Lower leg skin (tissue), 3 donors: ENCODE data around the gene LLGL1.

Source experiments
- CTCF ChIP-seq, 3 donors: fragments of 450-650 bp; IDR thresholded peaks; one replicate each; pipeline ENCODE4 v1.5.1; 2016; ENCODE audit warnings: antibody characterized with exemption in 3 of 3, mild to moderate bottlenecking in 3 of 3, moderate library complexity in 2 of 3
- POLR2A ChIP-seq, 2 donors: fragments of 450-650 bp; IDR thresholded peaks; one replicate each; pipeline ENCODE4 v1.6.1; 2016 to 2017; ENCODE audit warnings: antibody characterized with exemption in 2 of 2, mild to moderate bottlenecking in 1 of 2, moderate library complexity in 1 of 2

- TF ChIP-seq CTCF (IDR thresholded peaks at IDR 0.05) (no peak), POLR2A (IDR thresholded peaks at IDR 0.05) (no peak)
Observed at GRCh38 chr17:18257268-18257981, 32.0 kb downstream of the LLGL1 start.
